ENCODE results near the gene RGS2.

Gene RGS2

DNA sequence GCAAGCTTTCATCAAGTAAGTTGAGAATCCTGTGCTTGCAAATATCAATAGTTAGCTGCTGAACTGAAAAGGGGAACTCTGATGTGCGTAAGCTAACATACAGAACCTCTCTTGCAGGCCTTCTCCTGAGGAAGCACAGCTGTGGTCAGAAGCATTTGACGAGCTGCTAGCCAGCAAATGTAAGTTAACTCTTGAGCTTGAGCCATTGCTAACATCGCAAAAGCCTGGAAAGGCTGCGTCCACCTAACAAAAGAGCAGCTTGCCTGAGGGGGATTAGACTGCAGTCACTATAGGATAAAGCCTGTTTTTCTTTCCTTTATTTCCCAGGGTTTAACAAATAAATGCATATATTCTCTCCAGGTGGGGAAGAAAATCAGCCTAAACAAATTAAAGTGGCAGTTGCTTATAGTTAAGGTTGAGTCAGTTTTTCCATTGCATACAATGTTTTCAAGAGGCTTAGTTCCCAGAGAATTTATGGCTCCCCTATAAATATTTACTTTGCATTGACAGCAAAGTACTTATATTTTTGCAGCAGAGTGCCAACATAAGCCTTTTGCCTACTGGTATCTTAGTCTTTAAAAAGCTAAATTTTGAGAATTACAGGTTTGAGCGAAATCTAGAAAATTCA, 1.5 kb downstream of the RGS2 start (continued):
- TF ChIP-seq, protein P1, sequence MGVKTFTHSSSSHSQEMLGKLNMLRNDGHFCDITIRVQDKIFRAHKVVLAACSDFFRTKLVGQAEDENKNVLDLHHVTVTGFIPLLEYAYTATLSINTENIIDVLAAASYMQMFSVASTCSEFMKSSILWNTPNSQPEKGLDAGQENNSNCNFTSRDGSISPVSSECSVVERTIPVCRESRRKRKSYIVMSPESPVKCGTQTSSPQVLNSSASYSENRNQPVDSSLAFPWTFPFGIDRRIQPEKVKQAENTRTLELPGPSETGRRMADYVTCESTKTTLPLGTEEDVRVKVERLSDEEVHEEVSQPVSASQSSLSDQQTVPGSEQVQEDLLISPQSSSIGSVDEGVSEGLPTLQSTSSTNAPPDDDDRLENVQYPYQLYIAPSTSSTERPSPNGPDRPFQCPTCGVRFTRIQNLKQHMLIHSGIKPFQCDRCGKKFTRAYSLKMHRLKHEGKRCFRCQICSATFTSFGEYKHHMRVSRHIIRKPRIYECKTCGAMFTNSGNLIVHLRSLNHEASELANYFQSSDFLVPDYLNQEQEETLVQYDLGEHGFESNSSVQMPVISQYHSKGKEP (tag by site-specific recombination; IDR thresholded peaks at IDR 0.05), result peak; percentile 39; the same call in 1 of the 2 replicates
- TF ChIP-seq GFI1B (tag by site-specific recombination; IDR thresholded peaks at IDR 0.05) (no peak), ZNF394 (tag by site-specific recombination; IDR thresholded peaks at IDR 0.05; ENCODE audit: borderline replicate concordance) (no peak), GLIS1 (tag by site-specific recombination; IDR thresholded peaks at IDR 0.05) (0 out of 2 replicates have a peak, but pooled peaks have one; percentile 17), FEZF1 (tag by site-specific recombination; IDR thresholded peaks at IDR 0.05) (peak; percentile 96)

DNA sequence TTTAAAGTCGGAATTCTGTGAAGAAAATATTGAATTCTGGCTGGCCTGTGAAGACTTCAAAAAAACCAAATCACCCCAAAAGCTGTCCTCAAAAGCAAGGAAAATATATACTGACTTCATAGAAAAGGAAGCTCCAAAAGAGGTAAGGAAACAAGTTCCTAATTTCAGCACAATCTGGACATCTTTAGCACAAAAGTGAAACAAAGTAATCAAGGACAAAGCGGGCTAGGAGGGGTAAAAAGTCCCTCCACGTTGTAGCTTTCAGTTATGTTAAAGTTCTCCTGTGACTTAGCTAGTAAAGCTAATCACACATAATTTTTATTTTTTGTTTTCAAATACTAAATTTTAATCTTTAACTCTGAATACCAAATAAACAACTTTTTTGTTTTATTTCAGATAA, 2.2 kb downstream of the RGS2 start:
- Histone ChIP-seq H3K36me3 (ENCODE audit: control insufficient read depth in 2 of 2, insufficient read depth in 1 of 2, low read length in 2 of 2) (peaks cover 0 to 19% of the 10 kb centered on the region in 2 experiments; a peak in 1 of 3 replicates), H3K4me1 (ENCODE audit: control insufficient read depth, insufficient read depth, low read length) (0 out of 2 replicates have a peak, but pooled peaks cover 5% of the 10 kb centered on the region), H3K27ac (ENCODE audit: extremely low read depth, low read depth, low read length) (no peak overlapping the region), H3K4me3 (ENCODE audit: low read depth, low read length) (no peak overlapping the region), H3K9me3 (ENCODE audit: control insufficient read depth, insufficient read depth, low read depth, low read length) (no peaks in the 10 kb centered on the region)
- ChIA-PET POLR2A (no interaction called here), CTCF (interaction anchor here (0.6 to 1.5 kb wide), 4 partner anchors 9 to 270 kb away, joined by 3 to 7 read pairs (median 4); no protein-coding TSS in a partner anchor)
- TF ChIP-seq ZNF660 (tag by site-specific recombination; IDR thresholded peaks at IDR 0.05), result no peak

DNA sequence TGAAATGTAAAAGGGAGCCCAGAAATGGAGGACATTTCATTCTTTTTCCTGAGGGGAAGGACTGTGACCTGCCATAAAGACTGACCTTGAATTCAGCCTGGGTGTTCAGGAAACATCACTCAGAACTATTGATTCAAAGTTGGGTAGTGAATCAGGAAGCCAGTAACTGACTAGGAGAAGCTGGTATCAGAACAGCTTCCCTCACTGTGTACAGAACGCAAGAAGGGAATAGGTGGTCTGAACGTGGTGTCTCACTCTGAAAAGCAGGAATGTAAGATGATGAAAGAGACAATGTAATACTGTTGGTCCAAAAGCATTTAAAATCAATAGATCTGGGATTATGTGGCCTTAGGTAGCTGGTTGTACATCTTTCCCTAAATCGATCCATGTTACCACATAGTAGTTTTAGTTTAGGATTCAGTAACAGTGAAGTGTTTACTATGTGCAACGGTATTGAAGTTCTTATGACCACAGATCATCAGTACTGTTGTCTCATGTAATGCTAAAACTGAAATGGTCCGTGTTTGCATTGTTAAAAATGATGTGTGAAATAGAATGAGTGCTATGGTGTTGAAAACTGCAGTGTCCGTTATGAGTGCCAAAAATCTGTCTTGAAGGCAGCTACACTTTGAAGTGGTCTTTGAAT, 2.9 kb downstream of the RGS2 start:
- no peaks in the 10 kb centered on the region for H3K9me3 ChIP-seq (ENCODE audit: control insufficient read depth, insufficient read depth, low read depth, low read length)
- no peak overlapping the region for H3K27ac ChIP-seq (ENCODE audit: extremely low read depth, low read depth, low read length)
- ChIA-PET CTCF (interaction anchor here (0.6 to 1.5 kb wide), 3 partner anchors 9 to 269 kb away, joined by 3 to 7 read pairs (median 4); no protein-coding TSS in a partner anchor), POLR2A (no interaction called here)
- 0 out of 2 replicates have a peak, but pooled peaks cover 5% of the 10 kb centered on the region for H3K4me1 ChIP-seq (ENCODE audit: control insufficient read depth, insufficient read depth, low read length)
- TF ChIP-seq ZNF221 (tag by site-specific recombination; IDR thresholded peaks at IDR 0.05; ENCODE audit: borderline replicate concordance), result no peak
- TF ChIP-seq, protein P2, sequence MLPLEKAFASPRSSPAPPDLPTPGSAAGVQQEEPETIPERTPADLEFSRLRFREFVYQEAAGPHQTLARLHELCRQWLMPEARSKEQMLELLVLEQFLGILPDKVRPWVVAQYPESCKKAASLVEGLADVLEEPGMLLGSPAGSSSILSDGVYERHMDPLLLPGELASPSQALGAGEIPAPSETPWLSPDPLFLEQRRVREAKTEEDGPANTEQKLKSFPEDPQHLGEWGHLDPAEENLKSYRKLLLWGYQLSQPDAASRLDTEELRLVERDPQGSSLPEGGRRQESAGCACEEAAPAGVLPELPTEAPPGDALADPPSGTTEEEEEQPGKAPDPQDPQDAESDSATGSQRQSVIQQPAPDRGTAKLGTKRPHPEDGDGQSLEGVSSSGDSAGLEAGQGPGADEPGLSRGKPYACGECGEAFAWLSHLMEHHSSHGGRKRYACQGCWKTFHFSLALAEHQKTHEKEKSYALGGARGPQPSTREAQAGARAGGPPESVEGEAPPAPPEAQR (tag by site-specific recombination; IDR thresholded peaks at IDR 0.05), result no peak
- no peak for TF ChIP-seq ZFP3 (tag by site-specific recombination; IDR thresholded peaks at IDR 0.05; ENCODE audit: low read depth)
- no peak for TF ChIP-seq ZNF311 (tag by site-specific recombination; IDR thresholded peaks at IDR 0.05; ENCODE audit: borderline replicate concordance)
- TF ChIP-seq SP7 (tag by site-specific recombination; IDR thresholded peaks at IDR 0.05), result no peak
- no peak for TF ChIP-seq ZBTB20 (tag by site-specific recombination; IDR thresholded peaks at IDR 0.05)
- TF ChIP-seq ZNF394 (tag by site-specific recombination; IDR thresholded peaks at IDR 0.05; ENCODE audit: borderline replicate concordance), result no peak
- TF ChIP-seq, protein P3, sequence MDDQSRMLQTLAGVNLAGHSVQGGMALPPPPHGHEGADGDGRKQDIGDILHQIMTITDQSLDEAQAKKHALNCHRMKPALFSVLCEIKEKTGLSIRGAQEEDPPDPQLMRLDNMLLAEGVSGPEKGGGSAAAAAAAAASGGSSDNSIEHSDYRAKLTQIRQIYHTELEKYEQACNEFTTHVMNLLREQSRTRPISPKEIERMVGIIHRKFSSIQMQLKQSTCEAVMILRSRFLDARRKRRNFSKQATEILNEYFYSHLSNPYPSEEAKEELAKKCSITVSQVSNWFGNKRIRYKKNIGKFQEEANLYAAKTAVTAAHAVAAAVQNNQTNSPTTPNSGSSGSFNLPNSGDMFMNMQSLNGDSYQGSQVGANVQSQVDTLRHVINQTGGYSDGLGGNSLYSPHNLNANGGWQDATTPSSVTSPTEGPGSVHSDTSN (CRISPR knock-in tag; IDR thresholded peaks at IDR 0.05), result no peak
- TF ChIP-seq, protein P4, sequence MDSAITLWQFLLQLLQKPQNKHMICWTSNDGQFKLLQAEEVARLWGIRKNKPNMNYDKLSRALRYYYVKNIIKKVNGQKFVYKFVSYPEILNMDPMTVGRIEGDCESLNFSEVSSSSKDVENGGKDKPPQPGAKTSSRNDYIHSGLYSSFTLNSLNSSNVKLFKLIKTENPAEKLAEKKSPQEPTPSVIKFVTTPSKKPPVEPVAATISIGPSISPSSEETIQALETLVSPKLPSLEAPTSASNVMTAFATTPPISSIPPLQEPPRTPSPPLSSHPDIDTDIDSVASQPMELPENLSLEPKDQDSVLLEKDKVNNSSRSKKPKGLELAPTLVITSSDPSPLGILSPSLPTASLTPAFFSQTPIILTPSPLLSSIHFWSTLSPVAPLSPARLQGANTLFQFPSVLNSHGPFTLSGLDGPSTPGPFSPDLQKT (IDR thresholded peaks at IDR 0.05; ENCODE audit: borderline replicate concordance, low read depth, low read length), result no peak
- no peak for TF ChIP-seq KLF10 (tag by site-specific recombination; IDR thresholded peaks at IDR 0.05)
- TF ChIP-seq HOXA7 (CRISPR knock-in tag; IDR thresholded peaks at IDR 0.05; ENCODE audit: borderline replicate concordance), result no peak
- TF ChIP-seq EGR2 (tag by site-specific recombination; IDR thresholded peaks at IDR 0.05; ENCODE audit: low read depth), result no peak
- TF ChIP-seq, protein P5, sequence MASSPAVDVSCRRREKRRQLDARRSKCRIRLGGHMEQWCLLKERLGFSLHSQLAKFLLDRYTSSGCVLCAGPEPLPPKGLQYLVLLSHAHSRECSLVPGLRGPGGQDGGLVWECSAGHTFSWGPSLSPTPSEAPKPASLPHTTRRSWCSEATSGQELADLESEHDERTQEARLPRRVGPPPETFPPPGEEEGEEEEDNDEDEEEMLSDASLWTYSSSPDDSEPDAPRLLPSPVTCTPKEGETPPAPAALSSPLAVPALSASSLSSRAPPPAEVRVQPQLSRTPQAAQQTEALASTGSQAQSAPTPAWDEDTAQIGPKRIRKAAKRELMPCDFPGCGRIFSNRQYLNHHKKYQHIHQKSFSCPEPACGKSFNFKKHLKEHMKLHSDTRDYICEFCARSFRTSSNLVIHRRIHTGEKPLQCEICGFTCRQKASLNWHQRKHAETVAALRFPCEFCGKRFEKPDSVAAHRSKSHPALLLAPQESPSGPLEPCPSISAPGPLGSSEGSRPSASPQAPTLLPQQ (tag by site-specific recombination; IDR thresholded peaks at IDR 0.05), result no peak
- TF ChIP-seq ZNF184 (tag by site-specific recombination; IDR thresholded peaks at IDR 0.05), result no peak
- no peak for TF ChIP-seq ZNF544 (tag by site-specific recombination; IDR thresholded peaks at IDR 0.05)
- peaks cover 0 to 19% of the 10 kb centered on the region in 2 experiments; a peak in 1 of 3 replicates for H3K36me3 ChIP-seq (ENCODE audit: control insufficient read depth in 2 of 2, insufficient read depth in 1 of 2, low read length in 2 of 2)
- H3K4me3 ChIP-seq (ENCODE audit: low read depth, low read length), result no peak overlapping the region

Data from HEK293 (cell line).